ENCODE data around the gene PGGHG. TPM values are rescaled to one million over a fixed set of nuclear protein-coding genes. Genes with fewer than 3 reads are reported as not detected.

The PGGHG gene
- polyA plus RNA-seq, 1 donor (not counting 4 experiments of a cell fraction or from before 2014, with no cell fraction given) = 4.3 TPM

- no peak for TF ChIP-seq CTCF (optimal IDR thresholded peaks at IDR 0.05 in 1 of 3, IDR thresholded peaks at IDR 0.05 in 1 of 3, conservative IDR thresholded peaks at IDR 0.05 in 1 of 3; ENCODE audit: extremely low read depth in 1 of 3, insufficient read depth in 2 of 3, low read length in 3 of 3)
- no peak for TF ChIP-seq EZH2 (IDR thresholded peaks at IDR 0.05; ENCODE audit: low read length)
- H3K79me2 ChIP-seq (ENCODE audit: control insufficient read depth, insufficient read depth, low read length) = no peaks in the 10 kb centered on the region
- H3K9me1 ChIP-seq (ENCODE audit: control insufficient read depth, extremely low read depth, insufficient read depth, low read length) = no peaks in the 10 kb centered on the region
- H4K20me1 ChIP-seq (ENCODE audit: control insufficient read depth, extremely low read depth, insufficient read depth, low read length) = no peaks in the 10 kb centered on the region
- no peak overlapping the region for H3K4me2 ChIP-seq (ENCODE audit: control insufficient read depth, extremely low read depth, insufficient read depth, low read depth, low read length)
- FAIRE-seq = no peak
- H2AFZ ChIP-seq (ENCODE audit: control insufficient read depth, low read length) = no peak overlapping the region
- H3K4me1 ChIP-seq (ENCODE audit: control insufficient read depth, extremely low read depth, insufficient read depth, low read length) = no peaks in the 10 kb centered on the region
- H3K27me3 ChIP-seq (ENCODE audit: control insufficient read depth, extremely low read depth, insufficient read depth, low read length) = no peaks in the 10 kb centered on the region
- H3K27ac ChIP-seq (ENCODE audit: control insufficient read depth, insufficient read depth, low read length) = no peak overlapping the region
- no peak for DNase-seq (ENCODE audit: low read depth, low spot score)
- no peak overlapping the region for H3K9ac ChIP-seq (ENCODE audit: control insufficient read depth, extremely low read depth, insufficient read depth, low read length)
- H3K9me3 ChIP-seq (ENCODE audit: control insufficient read depth, low read depth, low read length) = no peaks in the 10 kb centered on the region
- H3K36me3 ChIP-seq (ENCODE audit: control insufficient read depth in 2 of 2, extremely low read depth in 1 of 2, insufficient read depth in 2 of 2, low read length in 2 of 2) = peaks cover 28 to 39% of the 10 kb centered on the region in 2 experiments
- no peak overlapping the region for H3K4me3 ChIP-seq (ENCODE audit: control insufficient read depth in 2 of 3, extremely low read depth in 1 of 3, insufficient read depth in 2 of 3, low read depth in 1 of 3, low read length in 3 of 3)
- dilution Hi-C loops (cut with MboI; ENCODE audit: extremely low pct_ligation_motif_present, low sequenced_read_pairs) = no loop called here
These were observed 37.4 kb upstream of the PGGHG start for GRCh38 chr11:251550-251949.

GRCh38 chr11:252666-253065 is 36.3 kb upstream of the PGGHG start:
- dilution Hi-C loops (cut with MboI; ENCODE audit: extremely low pct_ligation_motif_present, low sequenced_read_pairs) = no loop called here

More at GRCh38 chr11:252666-253065, 36.3 kb upstream of the PGGHG start:
- DNase-seq (ENCODE audit: low read depth, low spot score) (no peak), FAIRE-seq (no peak)
- Histone ChIP-seq H3K27me3 (ENCODE audit: control insufficient read depth, extremely low read depth, insufficient read depth, low read length) (no peaks in the 10 kb centered on the region), H3K79me2 (ENCODE audit: control insufficient read depth, insufficient read depth, low read length) (no peaks in the 10 kb centered on the region), H3K4me1 (ENCODE audit: control insufficient read depth, extremely low read depth, insufficient read depth, low read length) (no peaks in the 10 kb centered on the region), H4K20me1 (ENCODE audit: control insufficient read depth, extremely low read depth, insufficient read depth, low read length) (no peaks in the 10 kb centered on the region), H3K4me3 (ENCODE audit: control insufficient read depth in 2 of 3, extremely low read depth in 1 of 3, insufficient read depth in 2 of 3, low read depth in 1 of 3, low read length in 3 of 3) (no peak overlapping the region), H3K9ac (ENCODE audit: control insufficient read depth, extremely low read depth, insufficient read depth, low read length) (no peak overlapping the region), H3K9me1 (ENCODE audit: control insufficient read depth, extremely low read depth, insufficient read depth, low read length) (no peaks in the 10 kb centered on the region), H3K36me3 (ENCODE audit: control insufficient read depth in 2 of 2, extremely low read depth in 1 of 2, insufficient read depth in 2 of 2, low read length in 2 of 2) (peaks cover 28 to 36% of the 10 kb centered on the region in 2 experiments), H2AFZ (ENCODE audit: control insufficient read depth, low read length) (no peak overlapping the region), H3K27ac (ENCODE audit: control insufficient read depth, insufficient read depth, low read length) (no peak overlapping the region), H3K9me3 (ENCODE audit: control insufficient read depth, low read depth, low read length) (no peaks in the 10 kb centered on the region), H3K4me2 (ENCODE audit: control insufficient read depth, extremely low read depth, insufficient read depth, low read depth, low read length) (no peak overlapping the region)
- no peak for TF ChIP-seq EZH2 (IDR thresholded peaks at IDR 0.05; ENCODE audit: low read length)
- no peak for TF ChIP-seq CTCF (optimal IDR thresholded peaks at IDR 0.05 in 1 of 3, IDR thresholded peaks at IDR 0.05 in 1 of 3, conservative IDR thresholded peaks at IDR 0.05 in 1 of 3; ENCODE audit: extremely low read depth in 1 of 3, insufficient read depth in 2 of 3, low read length in 3 of 3)

All from keratinocyte (primary cell).